PFSK-1 (cell line): Measurements from ENCODE around the gene IRF2.

Experiments
- FOXP2 ChIP-seq: optimal IDR thresholded peaks from 2 replicates; pipeline ENCODE3; 2011; ENCODE audit warnings: borderline replicate concordance, control low read depth, inconsistent platforms; ENCODE audit not compliant: insufficient read depth; ENCODE audit errors: extremely low read length, extremely low read depth
- POLR2AphosphoS5 ChIP-seq: IDR thresholded peaks from 2 replicates; pipeline ENCODE4 v1.6.1; 2012; ENCODE audit warnings: low read depth, mild to moderate bottlenecking, control low read depth, low read length, moderate library complexity
- SIN3A ChIP-seq: IDR thresholded peaks from 2 replicates; pipeline ENCODE4 v1.6.1; 2012; ENCODE audit warnings: mild to moderate bottlenecking, low read length, moderate library complexity, borderline replicate concordance; ENCODE audit not compliant: insufficient read depth
- TAF1 ChIP-seq: IDR thresholded peaks from 2 replicates; pipeline ENCODE4 v1.6.1; 2012; ENCODE audit warnings: low read length, control low read depth, borderline replicate concordance; ENCODE audit not compliant: insufficient read depth
- TF ChIP-seq, protein P1 (sequence below), 2 experiments: IDR thresholded peaks; 2 replicates each; pipeline versions ENCODE4 v1.6.1 to v1.8.0; 2011 to 2012; ENCODE audit warnings: low read depth in 2 of 2, low read length in 2 of 2, control low read depth in 1 of 2, inconsistent platforms in 1 of 2, mild to moderate bottlenecking in 1 of 2, moderate library complexity in 1 of 2; ENCODE audit not compliant: insufficient read depth in 1 of 2

- TF ChIP-seq, protein P1, sequence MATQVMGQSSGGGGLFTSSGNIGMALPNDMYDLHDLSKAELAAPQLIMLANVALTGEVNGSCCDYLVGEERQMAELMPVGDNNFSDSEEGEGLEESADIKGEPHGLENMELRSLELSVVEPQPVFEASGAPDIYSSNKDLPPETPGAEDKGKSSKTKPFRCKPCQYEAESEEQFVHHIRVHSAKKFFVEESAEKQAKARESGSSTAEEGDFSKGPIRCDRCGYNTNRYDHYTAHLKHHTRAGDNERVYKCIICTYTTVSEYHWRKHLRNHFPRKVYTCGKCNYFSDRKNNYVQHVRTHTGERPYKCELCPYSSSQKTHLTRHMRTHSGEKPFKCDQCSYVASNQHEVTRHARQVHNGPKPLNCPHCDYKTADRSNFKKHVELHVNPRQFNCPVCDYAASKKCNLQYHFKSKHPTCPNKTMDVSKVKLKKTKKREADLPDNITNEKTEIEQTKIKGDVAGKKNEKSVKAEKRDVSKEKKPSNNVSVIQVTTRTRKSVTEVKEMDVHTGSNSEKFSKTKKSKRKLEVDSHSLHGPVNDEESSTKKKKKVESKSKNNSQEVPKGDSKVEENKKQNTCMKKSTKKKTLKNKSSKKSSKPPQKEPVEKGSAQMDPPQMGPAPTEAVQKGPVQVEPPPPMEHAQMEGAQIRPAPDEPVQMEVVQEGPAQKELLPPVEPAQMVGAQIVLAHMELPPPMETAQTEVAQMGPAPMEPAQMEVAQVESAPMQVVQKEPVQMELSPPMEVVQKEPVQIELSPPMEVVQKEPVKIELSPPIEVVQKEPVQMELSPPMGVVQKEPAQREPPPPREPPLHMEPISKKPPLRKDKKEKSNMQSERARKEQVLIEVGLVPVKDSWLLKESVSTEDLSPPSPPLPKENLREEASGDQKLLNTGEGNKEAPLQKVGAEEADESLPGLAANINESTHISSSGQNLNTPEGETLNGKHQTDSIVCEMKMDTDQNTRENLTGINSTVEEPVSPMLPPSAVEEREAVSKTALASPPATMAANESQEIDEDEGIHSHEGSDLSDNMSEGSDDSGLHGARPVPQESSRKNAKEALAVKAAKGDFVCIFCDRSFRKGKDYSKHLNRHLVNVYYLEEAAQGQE (IDR thresholded peaks at IDR 0.05; ENCODE audit: insufficient read depth in 1 of 2, low read depth in 2 of 2, low read length in 2 of 2) = no peak
- TF ChIP-seq TAF1 (no peak), POLR2AphosphoS5 (no peak), SIN3A (no peak), FOXP2 (no peak)
Measured at GRCh38 chr4:184472614-184473498, 1.5 kb downstream of the IRF2 start.
